ENCODE results near the gene ASTE1.

The ASTE1 gene

GRCh38 chr3:131026321-131027151, at the start of gene ASTE1, which contains the start of gene NEK11:
Gene ASTE1, minus strand, starts transcription at chr3:131026825. Its CDS starts 1,519 bp downstream, at chr3:131025306.
Gene NEK11, plus strand, starts transcription at chr3:131026877. Its CDS starts 2,832 bp downstream, at chr3:131029709.
- Mint-ChIP-seq H3K4me3 (peak within 1 kb of the TSS; percentile 82), H3K36me3 (ENCODE audit: low read depth) (peaks cover 28% of the 10 kb centered on the region), H3K4me1 (ENCODE audit: low read depth) (peaks cover 30% of the 10 kb centered on the region), H3K27me3 (ENCODE audit: low read depth) (peaks cover 8% of the 10 kb centered on the region), H3K9me3 (no peaks in the 10 kb centered on the region), H3K27ac (peak within 1 kb of the TSS; percentile 90)

DNA sequence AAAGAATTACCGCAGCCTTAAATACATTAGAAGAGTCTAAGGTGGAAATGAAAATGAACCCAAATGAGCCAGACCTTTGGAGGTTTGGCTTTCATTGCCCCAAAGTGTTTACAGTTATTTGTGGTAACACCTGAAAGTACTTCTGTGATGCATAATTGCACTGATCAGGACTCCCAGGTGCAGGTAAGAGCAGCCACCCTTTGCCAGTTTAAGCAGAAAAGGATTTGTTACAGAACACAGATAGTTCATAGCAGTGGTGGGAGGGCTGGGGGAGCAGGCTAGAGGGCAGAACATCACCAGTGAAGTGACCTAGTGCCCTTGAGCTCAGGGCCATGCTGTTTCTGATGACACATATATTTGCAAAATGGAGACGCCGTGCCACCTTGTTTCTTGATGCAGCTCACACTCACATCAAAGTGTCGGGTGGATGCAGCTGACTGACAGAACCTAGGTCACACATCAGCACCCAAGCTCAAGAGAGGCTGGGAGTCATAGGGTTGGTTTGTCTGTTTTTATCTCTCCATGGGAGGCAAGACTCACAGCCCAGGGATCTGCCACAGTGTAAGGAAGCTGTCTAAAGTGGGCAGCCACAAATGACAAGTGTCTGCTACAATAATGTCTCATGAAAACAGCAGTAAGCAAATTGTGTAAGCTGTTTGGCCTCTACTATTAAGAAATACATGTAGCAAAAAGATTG, 49.2 kb upstream of the ASTE1 start:
- Mint-ChIP-seq H3K36me3 (ENCODE audit: low read depth) (no peaks in the 10 kb centered on the region), H3K9me3 (no peaks in the 10 kb centered on the region), H3K4me3 (no peak overlapping the region), H3K27me3 (ENCODE audit: low read depth) (peaks cover 29% of the 10 kb centered on the region), H3K4me1 (ENCODE audit: low read depth) (peaks cover 6% of the 10 kb centered on the region), H3K27ac (no peak overlapping the region)

- H3K36me3 Mint-ChIP-seq (ENCODE audit: low read depth) = no peaks in the 10 kb centered on the region
- no peaks in the 10 kb centered on the region for H3K9me3 Mint-ChIP-seq
- peaks cover 34% of the 10 kb centered on the region for H3K27me3 Mint-ChIP-seq (ENCODE audit: low read depth)
- no peak overlapping the region for H3K27ac Mint-ChIP-seq
- H3K4me3 Mint-ChIP-seq = no peak overlapping the region
- peaks cover 10% of the 10 kb centered on the region for H3K4me1 Mint-ChIP-seq (ENCODE audit: low read depth)
Measured at GRCh38 chr3:131072845-131073244, 46.2 kb upstream of the ASTE1 start.

GRCh38 chr3:131072099-131072559, 45.5 kb upstream of the ASTE1 start:
- no peaks in the 10 kb centered on the region for H3K36me3 Mint-ChIP-seq (ENCODE audit: low read depth)
- H3K4me1 Mint-ChIP-seq (ENCODE audit: low read depth) = peaks cover 10% of the 10 kb centered on the region
- no peaks in the 10 kb centered on the region for H3K9me3 Mint-ChIP-seq
- no peak overlapping the region for H3K4me3 Mint-ChIP-seq
- H3K27ac Mint-ChIP-seq = no peak overlapping the region
- peaks cover 30% of the 10 kb centered on the region for H3K27me3 Mint-ChIP-seq (ENCODE audit: low read depth)

GRCh38 chr3:131067983-131068382, 41.4 kb upstream of the ASTE1 start:
- Mint-ChIP-seq H3K27me3 (ENCODE audit: low read depth) (peaks cover 24% of the 10 kb centered on the region), H3K4me1 (ENCODE audit: low read depth) (peaks cover 10% of the 10 kb centered on the region), H3K9me3 (no peaks in the 10 kb centered on the region), H3K36me3 (ENCODE audit: low read depth) (no peaks in the 10 kb centered on the region), H3K27ac (no peak overlapping the region), H3K4me3 (no peak overlapping the region)

- Mint-ChIP-seq H3K9me3 (no peaks in the 10 kb centered on the region), H3K4me1 (ENCODE audit: low read depth) (no peaks in the 10 kb centered on the region), H3K27ac (no peak overlapping the region), H3K36me3 (ENCODE audit: low read depth) (no peaks in the 10 kb centered on the region), H3K27me3 (ENCODE audit: low read depth) (no peaks in the 10 kb centered on the region), H3K4me3 (no peak overlapping the region)
Measured at GRCh38 chr3:131053043-131053859, 26.6 kb upstream of the ASTE1 start.

GRCh38 chr3:131050001-131050400, 23.4 kb upstream of the ASTE1 start:
- peaks cover 9% of the 10 kb centered on the region for H3K4me1 Mint-ChIP-seq (ENCODE audit: low read depth)
- H3K36me3 Mint-ChIP-seq (ENCODE audit: low read depth) = peaks cover 8% of the 10 kb centered on the region
- no peak overlapping the region for H3K27ac Mint-ChIP-seq
- peaks cover 23% of the 10 kb centered on the region for H3K27me3 Mint-ChIP-seq (ENCODE audit: low read depth)
- peaks cover 18% of the 10 kb centered on the region for H3K9me3 Mint-ChIP-seq
- H3K4me3 Mint-ChIP-seq = no peak overlapping the region

DNA sequence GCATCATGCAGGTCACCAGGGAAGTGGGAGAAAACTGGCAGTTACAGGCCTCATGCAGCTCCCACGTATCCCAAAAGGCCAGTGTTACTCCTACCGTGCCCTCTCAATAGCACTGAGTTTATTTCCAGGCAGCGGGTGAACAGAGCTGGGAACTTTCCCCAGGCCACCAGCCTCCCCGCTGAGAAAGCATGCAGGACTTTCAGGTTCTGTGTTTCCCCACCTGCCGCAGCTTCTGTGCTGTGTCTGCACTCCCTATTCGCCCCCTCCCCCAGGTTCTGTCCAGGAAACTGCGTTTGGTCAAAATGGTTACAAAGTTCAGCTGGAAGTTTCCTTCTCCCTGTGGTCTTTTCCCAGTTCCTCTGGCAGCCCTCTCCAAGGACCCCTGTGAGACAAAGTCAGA, 21.4 kb upstream of the ASTE1 start:
- no peak overlapping the region for H3K27ac Mint-ChIP-seq
- peaks cover 25% of the 10 kb centered on the region for H3K36me3 Mint-ChIP-seq (ENCODE audit: low read depth)
- H3K9me3 Mint-ChIP-seq = peaks cover 38% of the 10 kb centered on the region
- peaks cover 11% of the 10 kb centered on the region for H3K4me1 Mint-ChIP-seq (ENCODE audit: low read depth)
- no peak overlapping the region for H3K4me3 Mint-ChIP-seq
- H3K27me3 Mint-ChIP-seq (ENCODE audit: low read depth) = peaks cover 28% of the 10 kb centered on the region

DNA sequence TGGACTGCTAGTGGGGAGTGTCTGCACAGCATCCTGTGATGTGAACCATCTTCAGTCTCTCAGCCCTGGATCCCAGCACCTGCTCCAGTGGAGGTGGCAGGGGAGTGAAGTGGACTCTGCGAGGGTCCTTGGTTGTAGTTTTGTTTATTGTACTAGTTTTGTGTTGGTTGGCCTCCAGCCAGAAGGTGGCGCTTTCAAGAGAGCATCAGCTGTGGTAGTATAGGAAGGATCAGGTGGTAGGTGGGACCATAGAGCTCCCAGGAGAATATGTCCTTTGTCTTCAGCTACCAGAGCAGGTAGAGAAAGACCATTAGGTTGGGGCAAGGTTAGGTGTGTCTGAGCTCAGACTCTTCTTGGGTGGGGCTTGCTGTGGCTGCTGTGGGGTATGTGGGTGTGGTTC, 21.0 kb upstream of the ASTE1 start:
- Mint-ChIP-seq H3K27me3 (ENCODE audit: low read depth) (peaks cover 28% of the 10 kb centered on the region), H3K4me1 (ENCODE audit: low read depth) (peaks cover 14% of the 10 kb centered on the region), H3K9me3 (peaks cover 42% of the 10 kb centered on the region), H3K36me3 (ENCODE audit: low read depth) (peaks cover 27% of the 10 kb centered on the region), H3K4me3 (no peak overlapping the region), H3K27ac (no peak overlapping the region)

DNA sequence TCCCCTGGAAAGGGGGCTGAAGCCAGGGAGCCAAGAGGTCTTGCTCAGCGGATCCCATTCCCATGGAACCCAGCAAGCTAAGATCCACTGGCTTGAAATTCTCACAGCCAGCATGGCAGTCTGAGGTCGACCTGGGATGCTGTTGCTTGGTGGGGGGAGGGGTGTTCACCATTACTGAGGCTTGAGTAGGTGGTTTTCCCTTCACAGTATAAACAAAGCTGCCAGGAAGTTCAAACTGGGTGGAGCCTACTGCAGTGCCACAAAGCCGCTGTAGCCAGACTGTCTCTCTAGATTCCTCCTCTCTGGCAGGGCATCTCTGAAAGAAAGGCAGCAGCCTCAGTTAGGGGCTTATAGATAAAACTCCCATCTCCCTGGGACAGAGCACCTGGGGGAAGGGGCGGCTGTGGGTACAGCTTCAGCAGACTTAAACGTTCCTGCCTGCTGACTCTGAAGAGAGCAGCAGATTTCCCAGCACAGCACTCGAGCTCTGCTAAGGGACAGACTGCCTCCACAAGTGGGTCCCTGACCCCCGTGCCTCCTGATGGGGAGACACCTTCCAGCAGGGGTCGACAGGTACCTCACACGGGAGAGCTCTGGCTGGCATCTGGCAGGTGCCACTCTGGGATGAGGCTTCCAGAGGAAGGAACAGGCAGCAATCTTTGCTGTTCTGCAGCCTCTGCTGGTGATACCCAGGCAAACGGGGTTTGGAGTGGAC, 15.8 kb upstream of the ASTE1 start:
- peaks cover 50% of the 10 kb centered on the region for H3K9me3 Mint-ChIP-seq
- H3K27ac Mint-ChIP-seq = peak overlapping the region; percentile 68
- peak overlapping the region; percentile 31 for H3K4me3 Mint-ChIP-seq
- H3K36me3 Mint-ChIP-seq (ENCODE audit: low read depth) = peaks cover 35% of the 10 kb centered on the region
- peaks cover 25% of the 10 kb centered on the region for H3K4me1 Mint-ChIP-seq (ENCODE audit: low read depth)
- H3K27me3 Mint-ChIP-seq (ENCODE audit: low read depth) = peaks cover 28% of the 10 kb centered on the region

GRCh38 chr3:131038326-131038725, 11.7 kb upstream of the ASTE1 start:
- Mint-ChIP-seq H3K27me3 (ENCODE audit: low read depth) (no peaks in the 10 kb centered on the region), H3K4me3 (no peak overlapping the region)

DNA sequence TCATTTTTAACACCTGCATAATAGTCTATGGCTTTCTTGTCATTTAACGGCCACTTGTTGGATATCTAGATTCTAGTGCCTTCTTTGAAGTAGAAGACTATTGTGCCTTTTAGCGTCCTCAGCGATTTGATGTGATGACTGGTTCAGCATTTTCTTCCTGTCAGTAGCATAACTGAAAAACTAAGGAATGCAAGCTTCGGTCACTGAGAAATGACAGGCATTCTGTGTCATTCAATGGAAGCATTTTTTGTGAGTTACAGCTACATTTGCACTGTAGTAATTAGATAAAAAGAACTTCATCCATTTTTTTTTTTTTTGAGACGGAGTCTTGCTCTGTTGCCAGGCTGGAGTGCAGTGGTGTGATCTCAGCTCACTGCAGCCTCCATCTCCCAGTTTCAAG, 10.4 kb upstream of the ASTE1 start:
- Mint-ChIP-seq H3K27me3 (ENCODE audit: low read depth) (no peaks in the 10 kb centered on the region), H3K4me3 (no peak overlapping the region), H3K27ac (no peak overlapping the region), H3K9me3 (peaks cover 10% of the 10 kb centered on the region), H3K36me3 (ENCODE audit: low read depth) (peaks cover 8% of the 10 kb centered on the region), H3K4me1 (ENCODE audit: low read depth) (peaks cover 13% of the 10 kb centered on the region)

More at GRCh38 chr3:131038326-131038725, 11.7 kb upstream of the ASTE1 start:
- H3K27ac Mint-ChIP-seq = no peak overlapping the region
- peaks cover 13% of the 10 kb centered on the region for H3K36me3 Mint-ChIP-seq (ENCODE audit: low read depth)
- H3K9me3 Mint-ChIP-seq = peaks cover 17% of the 10 kb centered on the region
- peaks cover 21% of the 10 kb centered on the region for H3K4me1 Mint-ChIP-seq (ENCODE audit: low read depth)

GRCh38 chr3:131036200-131036816, 9.7 kb upstream of the ASTE1 start:
- no peak overlapping the region for H3K27ac Mint-ChIP-seq
- H3K4me1 Mint-ChIP-seq (ENCODE audit: low read depth) = peaks cover 7% of the 10 kb centered on the region
- peaks cover 4% of the 10 kb centered on the region for H3K36me3 Mint-ChIP-seq (ENCODE audit: low read depth)

More at GRCh38 chr3:131036200-131036816, 9.7 kb upstream of the ASTE1 start:
- Mint-ChIP-seq H3K9me3 (peaks cover 6% of the 10 kb centered on the region), H3K4me3 (no peak overlapping the region), H3K27me3 (ENCODE audit: low read depth) (peaks cover 4% of the 10 kb centered on the region)

All from T-helper 1 cell treated with Interleukin-12 subunit alpha and Interleukin-12 subunit beta and Interleukin-4 antibody, amounts not matched to agents 30 μg/mL and 1 μg/mL, for 36 hours (primary cell).